NCI-H2029 treated with DMSO at 0.1 percent for 48 hours (cell line): ENCODE results near the gene SPOCK2.

ENCODE experiments used
- DNase-seq: peaks from one replicate; lab custom pipeline; 2025; lab: John Stamatoyannopoulos, UW

The SPOCK2 gene

DNA sequence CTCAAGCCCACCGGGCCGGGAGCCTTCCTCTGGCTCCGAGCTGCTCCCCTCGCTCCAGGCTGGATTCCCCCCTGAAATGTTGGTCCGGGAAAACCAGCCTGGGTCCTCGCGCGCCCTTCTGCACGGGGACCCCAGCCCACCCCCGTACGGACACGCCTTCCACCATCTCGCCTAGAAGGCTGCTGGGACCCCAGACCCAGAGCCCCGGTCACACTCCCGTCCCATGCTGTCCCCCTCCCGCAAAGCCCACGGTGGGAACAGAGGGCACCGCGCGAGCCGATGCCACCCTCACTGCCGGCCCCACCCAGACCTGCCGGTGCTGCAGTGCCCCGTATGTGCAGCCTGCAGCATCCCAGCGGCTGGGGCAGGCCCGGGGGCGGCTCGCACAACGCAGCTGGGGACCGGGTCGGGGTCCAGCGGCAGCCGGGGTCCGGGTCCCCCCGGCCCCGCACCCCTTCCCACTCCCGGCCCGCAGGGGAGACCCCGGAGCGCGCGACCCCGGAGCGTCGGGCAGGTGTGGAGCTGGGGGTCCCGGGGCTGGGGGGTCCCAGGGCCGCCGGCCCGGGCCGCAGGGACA is 871 bp downstream of the SPOCK2 start:
- DNase-seq, result no peak

DNA sequence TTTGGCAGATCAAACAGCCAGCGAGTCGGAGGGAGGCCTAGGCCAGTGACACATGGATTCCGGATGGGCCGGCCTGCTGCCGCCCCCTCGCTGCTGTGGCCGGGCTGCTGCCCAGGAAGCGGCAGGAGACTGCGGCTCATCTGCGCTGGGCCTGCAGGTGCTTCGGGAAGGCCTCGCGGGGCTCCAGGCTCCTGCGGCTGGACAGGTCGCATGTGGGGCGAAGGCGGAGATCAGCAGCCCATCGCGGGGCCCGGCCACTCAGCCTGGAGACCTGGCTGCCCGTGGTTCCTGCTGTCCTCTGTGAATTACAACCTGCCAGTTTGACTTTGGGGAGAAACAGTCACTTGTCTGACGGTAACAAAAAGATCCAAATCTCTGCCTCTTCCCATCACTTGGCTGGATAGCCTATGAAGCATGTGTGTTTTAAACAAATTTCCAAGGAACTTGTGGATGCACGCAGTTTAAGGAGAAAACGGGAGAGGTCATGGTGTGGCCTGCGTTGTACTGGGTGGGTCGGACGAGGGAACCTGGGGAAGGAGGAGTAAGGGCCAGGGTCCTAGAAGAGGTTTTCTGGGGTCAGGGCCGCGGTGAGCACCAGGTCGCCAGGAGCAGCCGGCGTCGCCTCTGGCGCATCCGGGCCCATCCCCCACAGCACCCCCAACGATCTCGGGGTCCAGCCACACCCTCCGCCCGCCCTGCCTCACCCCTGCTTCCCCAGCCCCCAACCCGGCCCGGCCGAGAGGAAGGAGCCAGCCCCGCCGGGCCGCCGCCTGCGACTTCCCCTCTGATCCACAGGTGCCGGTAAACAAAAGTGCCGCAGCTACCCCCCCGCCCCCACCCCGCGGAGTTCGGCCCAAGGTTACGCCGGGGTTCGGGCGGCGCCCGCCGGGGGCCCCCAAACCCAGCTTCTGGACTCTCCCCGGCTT is 1.6 kb downstream of the SPOCK2 start:
- no peak for DNase-seq

- DNase-seq, result no peak
Measured at GRCh38 chr10:72085864-72086465, 2.4 kb downstream of the SPOCK2 start.

DNA sequence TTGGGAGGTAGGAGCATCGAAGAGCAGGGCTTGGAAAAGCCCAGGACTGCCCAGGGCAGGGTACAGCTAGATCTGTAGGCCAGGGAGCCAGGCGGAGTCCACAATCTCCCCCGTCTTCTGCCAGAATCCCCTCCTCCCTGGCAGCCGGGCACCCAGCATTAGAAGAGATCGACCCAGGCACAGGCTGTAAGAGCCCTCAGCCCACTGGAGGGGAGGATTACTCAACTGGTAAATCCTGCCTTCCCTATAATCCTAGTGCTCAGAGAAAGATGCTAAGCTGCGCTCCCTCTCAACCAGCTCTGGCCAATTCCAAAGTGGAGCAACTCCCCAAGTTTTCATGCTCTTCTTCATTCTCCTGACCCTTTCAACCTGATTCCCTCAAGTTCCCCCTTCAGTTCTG is 3.2 kb downstream of the SPOCK2 start:
- no peak for DNase-seq

GRCh38 chr10:72083790-72084459 is 4.4 kb downstream of the SPOCK2 start:
- DNase-seq, result peak; percentile 20

DNA sequence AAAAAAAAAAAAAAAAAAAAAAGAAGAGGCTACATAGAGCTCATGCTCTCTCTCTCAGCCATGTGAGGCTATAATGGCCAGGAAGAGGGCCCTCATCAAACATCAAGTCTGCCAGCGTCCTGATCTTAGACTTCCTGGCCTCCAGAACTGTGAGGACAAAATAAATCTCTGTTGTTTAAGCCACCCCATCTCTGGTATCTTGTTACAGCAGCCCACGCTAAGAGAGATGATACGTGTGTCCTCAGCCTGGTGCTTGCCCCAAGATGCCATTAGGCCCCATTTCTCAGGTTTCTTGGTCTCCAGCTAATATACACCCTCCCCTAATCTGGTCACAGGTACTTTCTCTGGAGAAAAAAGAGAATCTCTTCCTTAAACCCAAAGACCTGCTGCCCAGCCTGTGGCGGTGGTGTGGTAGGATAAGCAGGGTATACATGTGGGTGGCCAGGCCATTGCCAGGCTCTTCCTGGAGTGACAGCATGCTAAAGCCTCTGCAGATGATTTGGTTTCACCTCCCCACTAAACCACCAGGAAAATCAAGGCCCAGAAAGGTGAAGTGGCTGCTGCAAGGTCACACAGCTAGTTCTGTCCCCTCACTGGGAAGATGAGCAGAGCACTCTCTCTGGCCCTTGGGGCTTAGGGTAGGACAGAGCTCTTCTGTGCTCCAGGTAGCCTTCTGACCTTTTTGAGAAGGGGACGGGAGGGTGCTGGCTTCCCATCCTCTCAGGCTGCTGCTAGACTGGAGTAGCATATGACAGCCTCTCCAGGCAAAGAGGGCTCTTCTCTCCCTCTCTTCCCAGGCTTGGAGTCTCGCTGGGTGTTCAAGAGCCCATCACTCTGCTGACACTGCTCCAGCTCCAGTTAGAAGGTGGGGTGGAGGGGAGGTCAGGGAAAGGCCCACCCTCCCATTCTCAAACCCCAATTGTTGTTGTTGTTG is 5.2 kb downstream of the SPOCK2 start:
- DNase-seq, result no peak

DNA sequence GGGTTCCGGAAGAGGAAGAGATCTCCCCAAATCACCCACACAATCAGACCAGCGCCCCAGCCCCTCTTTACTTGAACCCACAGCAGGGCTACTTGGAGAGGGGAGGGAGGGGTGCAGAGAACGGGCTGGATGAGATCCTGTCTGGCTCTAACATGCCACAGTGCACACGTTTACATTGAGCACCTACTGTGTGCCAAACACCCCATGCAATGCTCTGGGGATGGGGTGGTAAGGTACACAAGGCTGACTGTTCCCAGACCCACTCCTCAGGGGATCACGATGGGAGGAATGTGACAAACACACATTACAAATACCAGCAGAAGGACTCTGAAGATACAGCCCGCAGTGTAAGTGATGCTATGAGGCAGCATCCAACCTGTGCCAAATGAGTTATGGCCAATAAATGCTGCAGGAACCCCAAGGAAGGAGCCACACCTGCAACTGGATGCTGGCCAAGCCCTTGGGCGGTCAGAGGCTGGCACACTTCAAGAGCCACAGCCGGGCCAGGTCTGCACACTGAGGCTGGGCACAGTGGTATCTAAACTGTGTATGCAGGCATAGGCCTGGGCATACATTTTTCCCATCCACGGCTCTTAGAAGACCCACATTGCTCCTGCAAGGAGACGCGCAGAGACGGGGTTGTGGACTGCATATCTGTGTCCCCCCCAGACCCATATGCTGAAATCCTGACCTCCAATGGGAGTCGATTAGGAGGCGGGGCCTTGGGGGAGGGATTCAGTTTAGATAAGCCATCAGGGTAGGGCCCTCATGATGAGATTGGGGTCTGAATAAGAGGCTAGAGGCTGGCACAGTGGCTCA is 6.4 kb downstream of the SPOCK2 start:
- DNase-seq, result no peak

DNA sequence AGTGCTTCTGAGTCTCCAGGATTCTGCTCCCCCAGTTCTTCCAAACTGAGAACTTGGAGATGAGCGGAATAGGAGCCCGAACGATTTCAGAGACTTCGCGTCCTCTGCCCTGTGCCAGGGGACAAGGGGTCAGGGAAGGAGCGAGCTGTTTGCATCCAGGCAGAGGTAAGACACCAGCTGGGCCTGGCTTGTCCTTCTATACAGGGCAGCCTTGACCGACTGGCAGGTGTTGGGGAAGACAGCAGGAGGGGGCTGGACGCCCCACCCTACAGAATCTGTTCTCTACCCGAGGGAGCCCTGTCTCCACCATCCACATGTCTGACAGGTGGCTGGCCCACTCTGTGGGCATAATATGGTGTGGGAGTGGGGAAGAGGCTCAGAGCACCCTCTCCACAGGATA is 7.1 kb downstream of the SPOCK2 start:
- no peak for DNase-seq

DNA sequence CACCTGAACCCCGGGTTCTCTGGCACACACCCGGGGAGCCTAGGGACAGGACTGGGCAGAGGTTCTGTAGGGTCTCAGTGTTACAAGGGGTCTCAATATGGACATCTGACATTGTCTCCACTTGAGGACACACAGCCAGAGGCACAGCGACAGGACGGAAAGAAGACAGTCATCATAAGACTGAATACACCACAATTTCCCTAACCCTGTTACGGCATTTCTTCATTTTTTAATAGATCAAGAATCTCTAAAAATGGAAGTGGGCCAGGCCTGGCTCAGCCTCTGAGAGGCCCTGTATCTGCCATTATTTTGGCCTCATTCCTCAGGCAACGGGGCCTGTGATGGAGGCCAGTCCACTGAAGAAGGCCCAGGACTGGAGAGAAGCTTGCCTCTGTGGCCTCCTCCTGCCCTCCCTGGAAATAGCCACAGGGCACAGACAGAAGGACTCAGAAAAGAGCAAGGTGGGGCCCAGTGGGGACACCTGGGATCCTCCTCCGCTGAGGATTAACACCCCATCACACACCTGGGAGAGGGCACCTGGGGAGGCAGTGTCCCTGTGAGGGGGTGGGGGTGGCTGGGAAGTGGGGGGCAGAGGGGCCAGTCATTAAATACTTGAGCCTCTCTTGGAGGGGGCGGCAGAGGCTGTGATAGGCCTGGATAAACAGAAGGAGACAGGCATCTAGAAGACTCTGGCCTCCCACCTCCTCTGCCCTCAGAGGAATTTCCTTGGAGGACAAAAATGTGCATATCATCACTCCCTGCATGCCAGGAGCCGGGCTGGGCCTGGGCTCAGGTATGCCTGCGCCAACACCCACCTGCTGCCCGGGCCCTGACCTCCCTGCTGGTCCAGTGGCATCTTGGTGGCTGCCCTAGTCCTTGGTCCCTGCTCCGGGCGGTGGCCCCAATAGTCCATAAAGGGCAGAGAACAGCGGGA is 8.0 kb downstream of the SPOCK2 start:
- no peak for DNase-seq

GRCh38 chr10:72079356-72079755 is 9.0 kb downstream of the SPOCK2 start:
- DNase-seq, result no peak

GRCh38 chr10:72077275-72077990 is 10.9 kb downstream of the SPOCK2 start:
- no peak for DNase-seq

- DNase-seq, result no peak
Measured at GRCh38 chr10:72076756-72077155, 11.6 kb downstream of the SPOCK2 start.

DNA sequence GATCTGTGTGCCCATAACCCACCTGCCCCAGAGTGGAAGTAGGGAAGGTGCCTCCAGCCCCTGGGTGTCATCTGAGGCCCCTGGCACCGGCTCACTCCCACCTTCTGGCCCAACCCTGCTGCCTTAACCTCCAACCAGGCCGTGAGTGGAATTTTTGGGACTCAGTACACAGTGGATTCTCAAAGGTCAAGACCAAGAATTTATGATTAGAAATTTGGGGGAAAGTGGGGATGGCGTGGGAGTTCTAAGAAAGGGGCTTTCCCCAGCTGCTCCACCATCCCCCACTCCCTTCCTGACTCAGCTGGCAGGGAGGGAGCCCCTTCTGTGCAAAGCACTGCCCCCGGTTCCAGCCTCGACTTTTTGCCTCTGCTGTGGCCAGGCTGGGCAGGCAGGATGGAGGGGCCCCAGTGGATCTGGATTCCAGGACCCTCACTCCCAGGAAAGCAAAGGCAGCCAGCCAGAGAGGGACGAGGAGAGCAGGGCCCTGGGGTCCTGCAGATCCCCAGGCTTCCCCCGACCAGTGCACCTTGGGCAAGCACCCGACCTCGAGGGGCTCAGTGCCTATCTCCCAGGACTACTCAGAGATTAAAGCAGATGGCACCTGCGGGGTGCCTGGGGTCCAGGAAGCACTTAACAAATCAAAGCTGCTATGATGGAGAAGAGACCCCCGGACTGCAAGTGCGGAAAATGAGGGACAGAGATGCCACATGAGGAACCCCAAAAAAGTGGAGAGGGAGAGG is 12.8 kb downstream of the SPOCK2 start:
- no peak for DNase-seq

GRCh38 chr10:72074574-72075375 is 13.6 kb downstream of the SPOCK2 start:
- DNase-seq, result no peak

- DNase-seq, result no peak
Measured at GRCh38 chr10:72073708-72074573, 14.4 kb downstream of the SPOCK2 start.

DNA sequence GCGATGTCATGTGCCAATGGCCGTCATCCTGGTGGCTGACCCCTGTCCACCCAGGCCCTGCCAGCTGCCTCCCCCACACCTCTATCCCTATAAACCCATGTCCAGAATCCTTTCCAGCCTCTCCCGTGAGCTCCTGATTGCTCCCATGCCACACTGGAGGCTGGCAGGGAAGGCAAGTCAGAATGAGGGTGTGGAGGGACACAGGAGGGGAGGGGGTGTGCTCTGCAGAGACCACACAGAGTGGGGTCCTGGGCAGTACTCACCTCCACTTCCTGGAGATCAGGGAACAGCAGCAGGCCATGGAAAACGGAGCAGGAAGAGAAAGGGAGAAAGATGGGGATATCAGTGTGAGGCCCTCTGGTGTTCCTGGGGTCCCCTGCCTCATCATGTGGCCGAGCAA is 15.7 kb downstream of the SPOCK2 start:
- no peak for DNase-seq
